SKM-1 treated with dmso at 0.1 percent for 144 hours (cell line): Measurements from ENCODE around the gene KRTAP22-1.

Experiments used
- DNase-seq: peaks from one replicate; lab custom pipeline; 2025; ENCODE audit not compliant: unreplicated experiment; lab: John Stamatoyannopoulos, UW

Gene KRTAP22-1

GRCh38 chr21:30625449-30626165, 24.7 kb downstream of the KRTAP22-1 start:
- DNase-seq, result no peak

- no peak for DNase-seq
These were observed 27.2 kb downstream of the KRTAP22-1 start for GRCh38 chr21:30628109-30628508.

DNA sequence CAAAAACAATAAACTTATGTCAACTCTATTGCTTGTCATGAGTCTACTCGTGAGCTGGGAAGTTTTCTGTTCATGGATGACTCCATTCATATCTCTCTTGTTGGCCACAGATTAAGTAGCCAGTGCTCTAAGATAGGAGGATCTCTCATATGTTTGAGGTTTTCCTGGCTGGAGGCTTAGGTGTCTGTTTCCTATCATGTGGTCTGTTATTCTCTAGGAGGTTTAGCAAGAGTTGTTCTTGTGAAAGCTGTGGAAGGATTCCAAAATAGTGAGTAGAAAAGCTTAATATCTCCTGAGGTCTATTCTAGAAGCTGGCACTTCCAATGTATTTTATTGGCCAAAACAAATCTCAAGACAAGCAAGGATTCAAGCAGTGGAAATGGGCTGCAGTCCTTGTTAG, 28.3 kb downstream of the KRTAP22-1 start:
- DNase-seq, result no peak

- no peak for DNase-seq
These were observed 34.0 kb downstream of the KRTAP22-1 start, which contains the start of gene KRTAP20-2 for GRCh38 chr21:30634906-30635305. KRTAP20-2 (plus strand) TSS chr21:30635206; CDS start chr21:30635264, 58 bp downstream.

DNA sequence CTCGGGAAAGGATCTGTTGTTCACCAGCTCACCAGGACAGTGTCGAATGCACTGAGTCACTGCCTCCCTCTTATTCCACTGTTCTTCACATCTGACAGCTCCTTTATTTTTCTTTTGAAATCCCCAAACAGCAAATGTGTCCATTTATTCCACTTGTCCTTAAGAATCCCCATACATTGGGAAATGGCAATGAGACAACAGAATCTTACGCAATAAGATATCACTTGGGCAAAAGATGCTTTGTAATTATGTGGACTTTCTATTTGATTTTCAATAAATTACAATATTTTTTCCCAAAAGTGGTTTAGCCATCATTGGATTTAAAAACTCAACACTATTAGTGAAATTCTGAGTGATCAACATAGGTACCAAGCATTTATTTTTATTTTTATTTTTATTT, 37.8 kb downstream of the KRTAP22-1 start:
- DNase-seq, result no peak

DNA sequence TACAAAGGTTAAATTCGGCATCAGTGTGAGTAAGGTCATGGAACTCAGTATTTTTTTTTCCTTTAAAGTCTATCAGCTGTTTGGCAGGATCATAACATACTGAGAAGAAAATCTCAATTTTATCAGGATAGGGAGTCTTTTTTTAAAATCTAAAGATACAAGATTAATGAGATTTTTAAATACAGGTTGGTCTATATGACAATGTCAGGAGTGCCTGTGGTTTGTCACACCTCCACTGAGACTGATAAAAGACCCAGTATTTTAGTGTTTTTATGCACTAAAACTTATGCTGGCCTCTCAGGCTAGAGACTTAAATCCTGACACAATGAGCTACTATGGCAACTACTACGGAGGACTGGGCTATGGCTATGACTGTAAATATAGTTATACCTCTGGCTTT, 41.7 kb downstream of the KRTAP22-1 start, which contains the start of gene KRTAP20-3:
Gene KRTAP20-3, plus strand, starts transcription at position 301 of the 400 bp plus-strand sequence.
- DNase-seq, result no peak

DNA sequence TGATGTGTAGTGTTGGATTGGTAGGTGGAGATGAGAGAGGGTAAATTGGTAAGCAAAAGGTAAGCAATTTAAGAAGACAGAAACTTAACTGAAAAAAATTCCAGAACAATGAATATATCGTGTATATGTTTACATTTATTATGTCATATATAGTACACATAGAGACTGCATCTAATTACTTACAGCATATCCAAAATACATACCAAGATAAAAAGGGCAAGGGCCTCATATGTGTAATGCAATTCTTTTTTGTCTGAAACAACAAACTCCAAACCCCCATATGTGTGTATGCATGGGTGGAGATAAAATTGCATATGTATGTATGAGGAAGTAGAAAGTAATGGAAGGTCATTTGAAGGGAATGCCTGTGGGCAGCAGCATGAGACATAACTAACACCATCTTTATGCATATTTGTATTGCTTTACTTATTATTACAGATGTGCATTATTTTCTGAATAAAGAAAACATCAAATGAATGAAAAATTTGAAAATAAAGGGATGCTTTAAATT, 46.1 kb downstream of the KRTAP22-1 start:
- no peak for DNase-seq
